Stimulated activated CD8-positive, alpha-beta memory T cell treated with anti-CD3 and anti-CD28 coated beads, Interleukin-7, amount 100 ng/mL, for 4 hours (primary cell): Measurements from ENCODE around the gene FBXW5.

Experiments
- DNase-seq, 2 donors: peaks; one replicate each; pipeline ENCODE4 v3.0.0-alpha.2; 2020; ENCODE audit warnings: low read depth in 2 of 2

Gene FBXW5

DNA sequence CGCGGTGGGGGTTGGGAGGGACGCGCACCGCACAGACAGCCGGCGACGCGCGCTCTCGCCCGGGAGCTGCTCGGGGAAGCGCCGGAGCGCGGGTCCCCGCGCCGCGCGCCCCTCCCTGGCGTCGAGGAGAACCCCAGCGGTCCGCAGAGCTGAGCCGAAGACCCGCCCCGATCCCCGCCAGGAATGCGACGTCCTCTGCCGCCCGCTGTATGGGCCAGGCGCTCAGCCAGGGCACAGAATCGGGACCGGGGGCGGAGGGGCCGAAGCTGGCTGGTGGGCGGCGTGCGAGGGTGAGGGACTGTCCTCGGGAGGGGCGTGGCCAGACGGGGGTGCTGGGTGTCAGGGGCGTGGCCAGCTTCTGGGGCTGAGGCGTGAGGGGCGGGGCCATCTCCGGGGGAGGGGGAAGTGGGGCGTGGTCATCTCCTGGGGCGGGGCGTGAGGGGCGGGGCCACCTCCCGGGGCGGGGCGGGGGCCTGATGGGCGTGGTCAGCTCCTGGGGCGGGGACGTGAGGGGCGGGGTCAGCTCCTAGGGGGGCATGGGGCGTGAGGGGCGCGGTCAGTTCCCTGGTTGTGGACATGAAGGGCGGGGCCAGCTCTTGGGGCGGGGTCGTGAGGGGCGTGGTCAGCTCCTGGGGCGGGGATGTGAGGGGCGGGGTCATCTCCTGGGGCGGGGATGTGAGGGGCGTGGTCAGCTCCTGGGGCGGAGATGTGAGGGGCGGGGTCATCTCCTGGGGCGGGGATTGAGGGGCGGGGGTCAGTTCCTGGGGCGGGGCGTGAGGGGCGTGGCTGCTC lies 33.7 kb upstream of the FBXW5 start:
- DNase-seq, result peak; percentile 53 to 64

GRCh38 chr9:136977649-136978072 lies 33.1 kb upstream of the FBXW5 start:
- DNase-seq, result no peak

DNA sequence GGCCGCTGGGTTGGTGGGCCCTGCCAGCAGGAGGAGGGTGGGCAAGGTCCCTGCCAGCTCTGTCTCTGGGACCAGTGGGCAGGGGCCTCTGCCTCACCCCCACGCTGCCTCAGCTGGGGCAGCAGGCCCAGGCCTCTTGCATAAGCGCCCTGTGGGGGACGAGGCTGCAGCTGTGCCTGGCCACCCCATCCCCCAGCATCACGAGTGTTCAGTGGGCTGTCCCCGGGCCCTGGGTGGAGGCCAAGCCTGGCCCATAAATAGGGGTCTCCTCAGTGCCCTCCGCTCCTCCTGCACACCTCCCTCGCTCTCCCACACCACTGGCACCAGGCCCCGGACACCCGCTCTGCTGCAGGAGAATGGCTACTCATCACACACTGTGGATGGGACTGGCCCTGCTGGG lies 32.7 kb upstream of the FBXW5 start, which contains the start of gene PTGDS:
Gene PTGDS (plus strand): TSS at position 282 of the 400 bp plus-strand sequence. CDS start 75 bp downstream, at position 357.
- no peak for DNase-seq

GRCh38 chr9:136975644-136976043 lies 31.1 kb upstream of the FBXW5 start:
- no peak for DNase-seq

- DNase-seq, result no peak
These were observed 30.4 kb upstream of the FBXW5 start for GRCh38 chr9:136974817-136975535.

DNA sequence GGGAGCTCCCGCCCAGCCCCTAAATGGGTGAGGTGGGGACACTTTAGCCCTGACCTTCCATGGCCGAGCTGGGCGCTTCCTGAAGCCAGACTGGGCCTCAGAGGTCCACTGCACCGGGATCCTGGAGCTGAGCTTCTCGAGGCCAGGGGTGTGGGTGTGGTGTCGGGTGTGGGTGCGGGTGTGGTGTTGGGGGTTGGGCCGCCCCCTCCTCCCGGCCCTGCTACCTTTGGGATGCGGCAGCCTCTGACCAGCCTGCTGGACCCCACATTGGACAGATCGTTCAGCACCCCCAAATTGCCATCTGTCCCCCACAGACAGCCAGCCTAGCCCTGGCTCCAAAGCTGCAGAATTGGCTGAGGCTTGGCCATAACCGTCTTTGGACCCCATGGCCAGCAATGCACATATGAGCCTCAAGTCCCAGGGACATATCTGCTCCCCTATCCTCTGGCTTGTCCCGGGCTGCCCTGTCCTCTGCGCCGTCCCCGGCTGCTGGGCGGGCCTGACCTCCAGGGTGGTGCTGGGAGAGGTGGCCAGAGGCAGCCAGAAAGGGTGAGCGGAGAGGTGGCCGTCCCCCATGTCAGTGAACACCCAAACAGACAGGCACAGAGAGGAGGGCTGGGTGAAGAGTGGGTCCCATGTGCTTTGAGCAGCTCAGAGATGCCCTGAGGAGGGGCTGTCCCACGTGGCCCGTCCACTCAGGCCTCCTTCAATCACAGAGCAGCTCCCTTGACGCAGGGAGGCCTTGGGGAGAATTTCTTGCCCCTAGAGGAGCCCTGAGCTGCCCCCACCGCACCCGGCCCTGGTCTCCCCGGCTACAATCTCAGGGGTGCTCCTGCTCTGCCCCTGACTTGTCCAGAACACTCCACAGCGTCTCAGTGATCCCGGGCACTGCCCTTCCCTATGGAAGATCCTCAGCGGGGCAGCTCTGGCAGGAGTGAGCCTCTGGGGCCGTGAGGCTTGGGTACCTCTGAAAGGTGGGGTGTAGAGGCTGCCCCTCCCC lies 29.4 kb upstream of the FBXW5 start:
- DNase-seq, result no peak

GRCh38 chr9:136972743-136973142 lies 28.2 kb upstream of the FBXW5 start:
- DNase-seq, result no peak

GRCh38 chr9:136972335-136972734 lies 27.8 kb upstream of the FBXW5 start:
- no peak for DNase-seq

DNA sequence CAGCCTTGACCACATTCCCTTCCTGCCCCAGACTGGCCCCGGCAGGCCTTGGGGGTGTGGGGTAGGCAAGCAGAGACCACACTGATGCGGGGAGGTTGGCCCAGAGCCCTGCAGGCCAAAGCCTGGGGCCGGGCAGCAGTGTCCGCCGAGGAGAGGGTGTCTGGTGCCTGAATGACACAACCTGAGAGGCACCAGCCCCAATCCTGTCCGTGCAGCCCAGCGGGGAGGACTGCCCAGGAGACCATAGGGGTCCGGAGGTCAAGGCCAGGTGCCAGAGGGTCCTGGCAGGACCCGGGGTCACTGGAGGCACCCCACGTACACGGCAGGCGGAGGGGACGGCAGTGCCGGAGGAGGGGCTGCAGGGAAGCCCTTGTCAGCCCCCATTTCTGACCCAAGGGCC lies 27.2 kb upstream of the FBXW5 start:
- DNase-seq, result no peak

- DNase-seq, result no peak
These were observed 25.8 kb upstream of the FBXW5 start for GRCh38 chr9:136970361-136970760.

DNA sequence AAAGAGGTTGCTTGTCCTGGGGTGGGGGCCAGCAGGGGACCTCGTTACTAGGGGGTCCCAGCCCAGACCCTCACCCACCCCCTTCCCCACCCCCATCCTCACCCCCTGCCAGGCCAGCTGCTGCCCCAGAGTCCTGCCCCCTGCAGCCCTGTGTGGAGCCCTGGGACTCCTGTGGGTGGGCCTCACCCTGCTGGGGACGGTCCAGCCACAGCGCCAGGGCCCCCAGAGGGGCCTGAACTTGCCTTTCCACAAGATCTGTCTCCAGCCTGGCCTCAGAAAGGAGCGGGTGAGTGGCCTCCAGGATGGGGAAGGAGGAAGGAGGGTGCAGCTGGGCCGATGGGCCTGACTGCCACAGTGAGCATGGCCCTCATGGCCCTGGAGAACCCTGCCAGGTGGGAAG lies 25.2 kb upstream of the FBXW5 start:
- DNase-seq, result no peak

GRCh38 chr9:136969150-136969549 lies 24.6 kb upstream of the FBXW5 start:
- DNase-seq, result no peak

GRCh38 chr9:136968333-136969127 lies 24.0 kb upstream of the FBXW5 start:
- no peak for DNase-seq

DNA sequence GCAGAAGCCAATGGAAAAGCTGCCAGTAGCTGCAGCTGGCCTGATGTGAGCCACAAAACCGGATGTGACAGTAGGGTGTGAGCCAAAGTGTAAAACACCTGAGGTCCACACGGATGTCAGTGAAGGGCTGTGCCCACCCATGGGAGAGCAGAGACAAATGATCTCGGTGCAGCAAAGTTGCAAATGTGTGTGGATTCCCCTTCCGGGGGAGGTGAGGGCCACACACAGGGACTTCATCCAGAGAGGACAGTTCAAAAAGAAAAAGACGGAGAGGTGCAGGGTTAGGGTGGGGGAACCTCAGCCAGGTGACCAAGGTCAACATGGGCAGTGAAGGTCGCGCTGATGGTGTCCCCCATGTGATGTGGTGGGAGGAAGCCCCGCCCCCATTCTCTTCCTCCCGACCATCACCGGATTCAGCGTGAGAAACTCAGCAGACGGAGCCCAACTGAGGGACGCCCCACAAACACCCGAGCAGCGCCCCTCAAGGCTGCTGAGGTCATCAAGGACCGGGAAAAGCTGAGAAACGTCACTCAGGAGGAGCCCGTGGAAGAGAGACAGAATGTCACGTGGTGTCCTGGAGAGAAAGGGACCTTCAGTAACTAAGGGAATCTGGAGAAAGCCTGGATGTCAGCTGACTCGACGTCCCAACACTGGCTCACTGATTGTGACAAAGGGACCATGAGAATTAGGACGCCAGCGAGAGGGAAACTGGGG lies 21.4 kb upstream of the FBXW5 start:
- DNase-seq, result no peak

DNA sequence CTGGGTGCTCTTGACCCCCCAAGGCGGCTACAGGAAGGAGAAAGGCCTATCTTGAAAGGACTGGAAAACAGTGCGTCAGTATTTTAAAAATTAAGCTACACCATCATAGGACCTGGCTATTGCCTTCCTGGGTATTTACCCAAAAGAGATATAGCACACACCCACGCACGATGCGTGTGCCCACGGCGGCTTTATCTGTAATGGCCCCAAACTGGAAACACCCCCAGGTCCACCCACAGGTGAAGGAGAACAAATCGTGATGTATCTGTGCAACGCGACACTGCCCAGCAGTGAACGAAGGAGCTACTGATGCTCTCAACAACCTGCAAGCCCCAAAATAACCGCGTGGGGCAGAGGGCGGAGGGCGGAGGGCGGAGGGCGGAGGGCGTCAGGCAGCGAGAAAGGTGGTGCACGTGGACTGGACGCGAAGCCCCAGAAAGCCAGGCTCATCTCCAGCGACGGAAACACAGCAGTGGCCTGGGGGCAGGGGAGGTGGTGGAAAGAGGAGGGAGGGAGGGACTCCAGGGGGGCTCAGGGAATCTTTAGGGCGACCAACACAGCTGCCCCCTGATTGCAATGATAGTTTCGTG lies 20.4 kb upstream of the FBXW5 start:
- DNase-seq, result no peak

DNA sequence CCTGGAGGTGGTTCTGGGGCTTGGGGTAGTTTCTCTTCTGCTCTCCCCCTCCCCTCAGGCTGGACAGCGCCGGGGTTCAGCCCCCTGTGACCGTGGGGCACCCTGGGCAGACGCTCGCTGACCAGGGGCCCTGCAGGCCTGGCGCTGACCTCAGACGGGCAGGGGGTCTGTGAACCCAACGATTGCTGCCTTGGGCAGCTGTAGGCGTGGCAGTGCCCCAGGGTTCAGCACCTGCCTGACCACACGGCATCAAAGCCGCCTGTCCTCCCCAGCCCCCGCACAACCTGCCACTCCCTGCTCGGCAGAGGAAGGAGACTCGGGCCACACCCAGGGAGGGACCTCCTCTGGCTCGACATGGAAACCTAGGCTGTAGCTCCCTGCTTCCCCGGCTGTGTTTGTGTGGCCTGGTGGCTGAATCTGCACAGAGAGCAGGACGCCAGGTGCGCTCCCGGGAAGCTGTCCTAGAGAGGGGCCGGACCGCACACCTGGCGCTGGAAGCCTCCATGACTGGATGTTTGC lies 19.7 kb upstream of the FBXW5 start:
- no peak for DNase-seq

- DNase-seq, result no peak
These were observed 19.2 kb upstream of the FBXW5 start for GRCh38 chr9:136963751-136964150.

GRCh38 chr9:136963341-136963740 lies 18.8 kb upstream of the FBXW5 start:
- DNase-seq, result no peak

- DNase-seq, result no peak
These were observed 18.2 kb upstream of the FBXW5 start for GRCh38 chr9:136962701-136963248.
